ENCODE results near the gene ZFHX3. TPM values are rescaled to one million over a fixed set of nuclear protein-coding genes. Genes with fewer than 3 reads are reported as not detected.

The ZFHX3 gene
- total and polyA plus RNA-seq, 10 of the 15 experiments (the other 5 are each of a cell fraction or from before 2014, with no cell fraction given) = 0.68 to 8.6 (median 2.0) TPM

DNA sequence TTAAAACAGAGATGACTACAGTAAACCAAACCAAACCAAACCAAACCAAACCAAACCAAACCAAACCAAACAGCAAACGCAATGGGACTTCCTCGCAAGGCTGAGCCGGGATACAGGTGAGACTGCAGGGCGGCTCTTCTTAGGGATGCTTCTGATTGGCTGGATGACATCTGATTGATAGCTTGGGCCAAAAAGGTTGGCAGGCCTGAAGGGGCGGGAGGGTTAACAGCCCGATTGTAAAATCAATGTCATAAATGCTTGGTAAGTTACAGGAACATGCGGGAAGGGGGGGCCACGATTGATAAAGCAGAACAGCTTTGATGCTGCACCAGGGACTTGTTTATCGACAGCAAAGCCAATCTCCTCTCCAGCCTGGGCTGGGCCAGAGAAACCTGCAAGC lies 86.1 kb downstream of the ZFHX3 start:
- no peak for ATAC-seq
- RAD21 ChIA-PET (ENCODE audit: unreplicated experiment) = no interaction called here
- FAIRE-seq = no peak
- intact Hi-C loops (cut with micrococcal nuclease; ENCODE audit: unreplicated experiment) (no loop called here), in situ Hi-C loops (cut with MboI) (no loop called here)
- Histone ChIP-seq H3K79me2 (ENCODE audit: control insufficient read depth, insufficient read depth, low read length) (no peaks in the 10 kb centered on the region), H3K9me3 (replicated peaks; ENCODE audit: control insufficient read depth, insufficient read depth, low read length) (no peaks in the 10 kb centered on the region), H3K9ac (ENCODE audit: control insufficient read depth, insufficient read depth, low read length) (no peak overlapping the region), H2AFZ (ENCODE audit: control insufficient read depth, low read depth, low read length) (no peak overlapping the region), H3K27ac (ENCODE audit: control insufficient read depth, insufficient read depth) (no peak overlapping the region), H3K36me3 (ENCODE audit: control insufficient read depth in 2 of 2, insufficient read depth in 2 of 2, low read length in 1 of 2) (peaks cover 1 to 5% of the 10 kb centered on the region in 2 experiments; a peak in 3 of 4 replicates), H3K27me3 (replicated peaks in 1 of 2; ENCODE audit: control insufficient read depth in 2 of 2, insufficient read depth in 2 of 2, low read length in 1 of 2) (no peaks in the 10 kb centered on the region), H3K4me2 (ENCODE audit: control insufficient read depth, insufficient read depth) (no peak overlapping the region), H4K20me1 (ENCODE audit: control insufficient read depth, insufficient read depth) (no peaks in the 10 kb centered on the region), H3K4me1 (ENCODE audit: control insufficient read depth, insufficient read depth, low read length) (no peaks in the 10 kb centered on the region), H3K4me3 (no peak overlapping the region)
- POLR2A ChIA-PET = no interaction called here
- no TSS peak for BruUV-seq (replicated peaks)
- no peak for DNase-seq (ENCODE audit: low read depth, low spot score)
- WGBS (ENCODE audit: insufficient coverage, insufficient replicate concordance, low lambda C conversion rate, missing lambda C conversion rate) = 80% methylated on average over 9 of the region's 9 CpGs
- SMC1A ChIA-PET (ENCODE audit: uncharacterized antibody, unreplicated experiment) = no interaction called here
- TF ChIP-seq POLR2AphosphoS2 (IDR thresholded peaks at IDR 0.05; ENCODE audit: low read depth, low read length) (no peak), FOS (IDR thresholded peaks at IDR 0.05; ENCODE audit: borderline replicate concordance, extremely low read depth, insufficient read length) (no peak), DPF2 (IDR thresholded peaks at IDR 0.05) (no peak), FOXM1 (IDR thresholded peaks at IDR 0.05; ENCODE audit: low read depth, low read length) (no peak)
- CTCF ChIA-PET = interaction anchor here (1.7 kb wide), 1 partner anchor 129 kb away, joined by 6 read pairs; no protein-coding TSS in a partner anchor

GRCh38 chr16:72961115-72961832 lies 86.7 kb downstream of the ZFHX3 start:
- H3K27me3 ChIP-seq (replicated peaks in 1 of 2; ENCODE audit: control insufficient read depth in 2 of 2, insufficient read depth in 2 of 2, low read length in 1 of 2) = no peaks in the 10 kb centered on the region
- DNase-seq (ENCODE audit: low read depth, low spot score) = no peak
- no peak for FAIRE-seq
- SMC1A ChIA-PET (ENCODE audit: uncharacterized antibody, unreplicated experiment) = no interaction called here
- BruUV-seq (replicated peaks) = no TSS peak
- no peaks in the 10 kb centered on the region for H3K9me3 ChIP-seq (replicated peaks; ENCODE audit: control insufficient read depth, insufficient read depth, low read length)
- POLR2A ChIA-PET = no interaction called here
- no peaks in the 10 kb centered on the region for H4K20me1 ChIP-seq (ENCODE audit: control insufficient read depth, insufficient read depth)
- H3K4me2 ChIP-seq (ENCODE audit: control insufficient read depth, insufficient read depth) = no peak overlapping the region
- 85% methylated on average over 20 of the region's 20 CpGs for WGBS (ENCODE audit: insufficient coverage, insufficient replicate concordance, low lambda C conversion rate, missing lambda C conversion rate)
- in situ Hi-C loops (cut with MboI) (no loop called here), intact Hi-C loops (cut with micrococcal nuclease; ENCODE audit: unreplicated experiment) (no loop called here)
- H3K27ac ChIP-seq (ENCODE audit: control insufficient read depth, insufficient read depth) = no peak overlapping the region
- CTCF ChIA-PET = interaction anchor here (1.0 to 1.7 kb wide), 2 partner anchors 129 to 458 kb away, joined by 4 to 6 read pairs; no protein-coding TSS in a partner anchor
- ATAC-seq = no peak
- H3K36me3 ChIP-seq (ENCODE audit: control insufficient read depth in 2 of 2, insufficient read depth in 2 of 2, low read length in 1 of 2) = peaks cover 1 to 5% of the 10 kb centered on the region in 2 experiments; a peak in 3 of 4 replicates
- H3K4me1 ChIP-seq (ENCODE audit: control insufficient read depth, insufficient read depth, low read length) = no peaks in the 10 kb centered on the region
- no peaks in the 10 kb centered on the region for H3K79me2 ChIP-seq (ENCODE audit: control insufficient read depth, insufficient read depth, low read length)
- no peak overlapping the region for H3K9ac ChIP-seq (ENCODE audit: control insufficient read depth, insufficient read depth, low read length)
- RAD21 ChIA-PET (ENCODE audit: unreplicated experiment) = interaction anchor here (0.9 kb wide), 1 partner anchor 129 kb away, joined by 6 read pairs; no protein-coding TSS in a partner anchor
- no peak overlapping the region for H3K4me3 ChIP-seq
- H2AFZ ChIP-seq (ENCODE audit: control insufficient read depth, low read depth, low read length) = no peak overlapping the region
- TF ChIP-seq, protein P1, sequence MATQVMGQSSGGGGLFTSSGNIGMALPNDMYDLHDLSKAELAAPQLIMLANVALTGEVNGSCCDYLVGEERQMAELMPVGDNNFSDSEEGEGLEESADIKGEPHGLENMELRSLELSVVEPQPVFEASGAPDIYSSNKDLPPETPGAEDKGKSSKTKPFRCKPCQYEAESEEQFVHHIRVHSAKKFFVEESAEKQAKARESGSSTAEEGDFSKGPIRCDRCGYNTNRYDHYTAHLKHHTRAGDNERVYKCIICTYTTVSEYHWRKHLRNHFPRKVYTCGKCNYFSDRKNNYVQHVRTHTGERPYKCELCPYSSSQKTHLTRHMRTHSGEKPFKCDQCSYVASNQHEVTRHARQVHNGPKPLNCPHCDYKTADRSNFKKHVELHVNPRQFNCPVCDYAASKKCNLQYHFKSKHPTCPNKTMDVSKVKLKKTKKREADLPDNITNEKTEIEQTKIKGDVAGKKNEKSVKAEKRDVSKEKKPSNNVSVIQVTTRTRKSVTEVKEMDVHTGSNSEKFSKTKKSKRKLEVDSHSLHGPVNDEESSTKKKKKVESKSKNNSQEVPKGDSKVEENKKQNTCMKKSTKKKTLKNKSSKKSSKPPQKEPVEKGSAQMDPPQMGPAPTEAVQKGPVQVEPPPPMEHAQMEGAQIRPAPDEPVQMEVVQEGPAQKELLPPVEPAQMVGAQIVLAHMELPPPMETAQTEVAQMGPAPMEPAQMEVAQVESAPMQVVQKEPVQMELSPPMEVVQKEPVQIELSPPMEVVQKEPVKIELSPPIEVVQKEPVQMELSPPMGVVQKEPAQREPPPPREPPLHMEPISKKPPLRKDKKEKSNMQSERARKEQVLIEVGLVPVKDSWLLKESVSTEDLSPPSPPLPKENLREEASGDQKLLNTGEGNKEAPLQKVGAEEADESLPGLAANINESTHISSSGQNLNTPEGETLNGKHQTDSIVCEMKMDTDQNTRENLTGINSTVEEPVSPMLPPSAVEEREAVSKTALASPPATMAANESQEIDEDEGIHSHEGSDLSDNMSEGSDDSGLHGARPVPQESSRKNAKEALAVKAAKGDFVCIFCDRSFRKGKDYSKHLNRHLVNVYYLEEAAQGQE (IDR thresholded peaks at IDR 0.05; ENCODE audit: low read depth, low read length) = no peak
- TF ChIP-seq KLF5 (IDR thresholded peaks at IDR 0.05; ENCODE audit: partially characterized antibody) (no peak), ZNF207 (IDR thresholded peaks at IDR 0.05; ENCODE audit: borderline replicate concordance) (no peak), RUNX3 (IDR thresholded peaks at IDR 0.05; ENCODE audit: low read length) (no peak), CHD2 (IDR thresholded peaks at IDR 0.05; ENCODE audit: borderline replicate concordance, low read depth, low read length) (no peak)
- TF ChIP-seq, protein P2, sequence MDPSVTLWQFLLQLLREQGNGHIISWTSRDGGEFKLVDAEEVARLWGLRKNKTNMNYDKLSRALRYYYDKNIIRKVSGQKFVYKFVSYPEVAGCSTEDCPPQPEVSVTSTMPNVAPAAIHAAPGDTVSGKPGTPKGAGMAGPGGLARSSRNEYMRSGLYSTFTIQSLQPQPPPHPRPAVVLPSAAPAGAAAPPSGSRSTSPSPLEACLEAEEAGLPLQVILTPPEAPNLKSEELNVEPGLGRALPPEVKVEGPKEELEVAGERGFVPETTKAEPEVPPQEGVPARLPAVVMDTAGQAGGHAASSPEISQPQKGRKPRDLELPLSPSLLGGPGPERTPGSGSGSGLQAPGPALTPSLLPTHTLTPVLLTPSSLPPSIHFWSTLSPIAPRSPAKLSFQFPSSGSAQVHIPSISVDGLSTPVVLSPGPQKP (IDR thresholded peaks at IDR 0.05; ENCODE audit: low read depth, low read length) = no peak
